A204.1 (cell line): ENCODE data around the gene EOLA1.
"Not testable (repeated sequence)": the region's sequence is repeated elsewhere in the genome, so short reads cannot be mapped to it uniquely, and the experiment has no call there.

Experiments
- FAIRE-seq: peaks from 2 replicates; lab custom pipeline; 2012; peaks lifted over from hg19 to GRCh38; lab: Jason Lieb, UNC

EOLA1 gene

DNA sequence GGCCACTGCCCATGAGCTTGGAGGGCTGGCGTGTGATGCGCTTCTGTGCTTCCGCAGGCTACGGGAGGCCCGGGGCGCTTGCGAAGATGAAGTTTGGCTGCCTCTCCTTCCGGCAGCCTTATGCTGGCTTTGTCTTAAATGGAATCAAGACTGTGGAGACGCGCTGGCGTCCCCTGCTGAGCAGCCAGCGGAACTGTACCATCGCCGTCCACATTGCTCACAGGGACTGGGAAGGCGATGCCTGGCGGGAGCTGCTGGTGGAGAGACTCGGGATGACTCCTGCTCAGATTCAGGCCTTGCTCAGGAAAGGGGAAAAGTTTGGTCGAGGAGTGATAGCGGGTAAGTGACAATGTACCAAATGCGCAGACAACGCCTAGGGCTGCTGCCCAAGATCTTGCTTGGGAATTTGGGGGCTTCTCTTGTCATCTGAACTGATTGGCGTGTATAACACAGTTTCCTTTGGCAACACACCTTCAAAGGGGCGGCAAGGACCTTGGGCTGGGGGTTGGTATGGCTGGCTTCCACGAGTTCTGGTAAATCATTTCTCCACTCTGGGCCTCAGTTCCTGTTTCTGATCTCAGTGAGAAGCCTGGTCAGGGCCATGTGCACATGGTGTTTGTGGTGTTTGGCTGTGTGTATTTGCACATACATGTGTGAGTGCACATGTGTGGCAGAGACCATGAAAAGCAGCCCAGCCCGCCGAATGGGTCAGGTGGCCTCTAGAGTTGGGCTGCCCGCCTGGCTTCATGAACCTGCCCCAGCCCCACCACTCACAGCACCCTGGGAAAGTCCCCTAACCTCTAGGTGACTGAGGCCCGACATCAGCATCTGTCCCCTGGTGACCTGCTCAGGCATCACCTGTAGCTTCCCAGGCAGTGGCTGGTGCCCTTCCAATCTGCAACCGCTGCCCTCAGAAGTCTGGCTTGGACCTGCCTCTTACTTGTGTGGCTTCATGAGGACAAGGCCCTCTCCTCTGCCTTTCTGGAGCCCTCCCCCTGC, 5.0 kb downstream of the EOLA1 start:
- FAIRE-seq = not testable (repeated sequence)

- FAIRE-seq = not testable (repeated sequence)
These were observed 6.2 kb downstream of the EOLA1 start for GRCh38 chrX:149546962-149547361.

DNA sequence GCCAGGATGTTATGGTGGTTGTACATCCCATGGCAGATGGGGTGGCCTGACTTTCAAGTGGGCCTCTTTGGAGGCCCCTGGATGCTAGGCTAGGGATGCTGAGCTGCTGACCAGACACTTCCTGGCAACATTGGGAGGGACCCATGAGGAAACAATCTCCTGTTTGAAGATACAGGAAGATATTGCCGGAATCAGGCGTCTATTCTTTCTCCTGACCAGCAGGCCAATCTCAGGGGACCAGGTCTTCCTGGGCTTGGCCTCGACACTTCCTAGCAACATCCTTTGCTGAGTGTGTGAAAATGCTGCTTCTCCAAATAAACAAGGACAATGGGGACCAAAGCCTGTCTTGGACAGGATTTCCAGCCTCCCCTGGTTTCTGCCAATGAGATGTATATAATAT, 7.0 kb downstream of the EOLA1 start:
- not testable (repeated sequence) for FAIRE-seq

DNA sequence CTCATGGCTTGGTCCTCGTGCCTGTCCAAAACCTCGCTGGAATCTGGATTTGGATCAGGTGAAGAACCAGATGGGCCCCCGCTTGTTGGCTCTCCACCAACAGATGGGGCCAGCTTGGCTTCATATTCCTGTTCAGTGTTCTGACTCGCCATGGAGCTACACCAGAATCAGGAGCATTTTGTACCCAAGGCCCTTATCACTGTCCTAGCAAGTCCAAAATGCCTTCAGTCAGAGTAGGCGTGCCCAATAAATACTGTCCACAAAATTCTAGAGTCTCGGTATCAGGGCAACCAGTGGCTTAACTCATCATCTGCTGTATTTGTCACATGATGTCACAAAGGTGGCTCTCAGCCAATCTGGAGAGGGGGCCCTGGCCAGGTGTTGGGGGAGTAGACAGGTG, 8.9 kb downstream of the EOLA1 start, which contains the start of gene HSFX3:
Gene HSFX3 (minus strand): TSS at position 224 of the 400 bp plus-strand sequence. CDS start 72 bp downstream, at position 152.
- not testable (repeated sequence) for FAIRE-seq

DNA sequence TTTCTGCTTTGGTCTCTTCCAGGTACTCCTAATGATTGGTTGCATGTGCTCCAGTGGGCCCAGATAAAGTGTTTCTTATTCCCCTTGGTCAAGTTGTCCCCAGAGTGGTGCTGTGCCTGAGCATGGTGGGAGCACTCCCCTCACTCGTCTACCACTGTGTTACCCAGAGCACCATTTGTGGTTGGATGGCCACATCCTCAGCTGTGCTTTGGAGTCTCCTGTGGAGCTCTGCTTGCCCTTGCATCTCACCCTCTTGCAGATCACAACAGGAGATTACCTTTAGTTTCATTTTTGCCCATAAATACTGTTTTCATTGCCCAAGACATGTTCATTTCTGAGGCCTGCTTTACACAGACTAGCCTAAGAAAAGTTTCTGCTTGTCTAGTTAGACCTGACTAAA, 9.6 kb downstream of the EOLA1 start:
- not testable (repeated sequence) for FAIRE-seq

- FAIRE-seq = not testable (repeated sequence)
These were observed 10.6 kb downstream of the EOLA1 start for GRCh38 chrX:149551245-149551938.

GRCh38 chrX:149551939-149552248, 11.1 kb downstream of the EOLA1 start:
- FAIRE-seq = not testable (repeated sequence)

- not testable (repeated sequence) for FAIRE-seq
These were observed 14.4 kb downstream of the EOLA1 start for GRCh38 chrX:149555251-149555650.

DNA sequence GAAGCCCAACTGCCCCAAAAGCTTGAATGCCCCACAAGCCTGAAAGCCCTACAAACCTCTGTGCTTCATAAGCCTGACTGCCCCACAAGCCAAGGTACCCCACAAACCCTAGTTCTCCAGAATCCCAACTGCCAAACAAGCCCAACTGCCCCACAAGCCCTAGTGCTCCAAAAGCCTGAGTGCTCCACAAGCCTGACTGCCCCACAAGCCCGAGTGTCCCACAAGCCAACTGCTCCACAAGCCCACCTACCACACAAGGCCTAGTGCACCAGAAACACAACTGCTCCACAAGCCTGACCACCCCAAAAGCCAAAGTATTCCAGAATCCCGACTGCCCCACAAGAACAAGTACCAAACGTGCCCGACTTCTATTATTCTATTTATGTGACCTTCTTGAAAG, 22.5 kb downstream of the EOLA1 start:
- no peak for FAIRE-seq

- no peak for FAIRE-seq
These were observed 27.0 kb downstream of the EOLA1 start for GRCh38 chrX:149567621-149568417.

DNA sequence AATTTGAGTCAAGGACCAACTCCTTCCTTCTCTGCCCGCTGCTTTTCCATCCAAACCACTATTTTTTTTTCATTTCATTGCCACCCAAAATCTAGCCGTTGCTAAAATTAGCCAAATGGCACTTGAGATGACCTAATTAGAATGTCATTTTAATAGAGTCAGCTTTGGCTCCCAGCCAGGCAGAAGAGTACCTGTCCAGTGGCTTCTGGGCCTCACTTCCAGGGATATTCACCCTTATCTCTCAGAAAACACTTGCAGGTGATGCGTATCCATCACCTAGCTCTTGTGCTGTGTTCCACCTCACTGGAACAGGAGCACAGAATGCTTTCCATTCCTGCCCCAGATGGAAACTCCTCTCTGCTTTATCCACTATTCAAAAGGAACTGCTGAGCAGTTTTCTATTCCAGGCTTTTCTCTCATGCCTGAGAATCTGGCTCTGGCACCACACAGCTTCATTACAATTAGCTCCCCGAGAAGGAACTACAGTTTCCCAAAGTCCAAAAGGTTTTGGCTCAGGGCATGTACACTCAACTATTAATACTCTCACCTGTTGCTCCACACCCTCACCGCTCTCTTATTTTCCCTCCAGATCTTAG, 28.0 kb downstream of the EOLA1 start:
- FAIRE-seq = no peak

- no peak for FAIRE-seq
These were observed 29.0 kb downstream of the EOLA1 start for GRCh38 chrX:149569770-149570169.

DNA sequence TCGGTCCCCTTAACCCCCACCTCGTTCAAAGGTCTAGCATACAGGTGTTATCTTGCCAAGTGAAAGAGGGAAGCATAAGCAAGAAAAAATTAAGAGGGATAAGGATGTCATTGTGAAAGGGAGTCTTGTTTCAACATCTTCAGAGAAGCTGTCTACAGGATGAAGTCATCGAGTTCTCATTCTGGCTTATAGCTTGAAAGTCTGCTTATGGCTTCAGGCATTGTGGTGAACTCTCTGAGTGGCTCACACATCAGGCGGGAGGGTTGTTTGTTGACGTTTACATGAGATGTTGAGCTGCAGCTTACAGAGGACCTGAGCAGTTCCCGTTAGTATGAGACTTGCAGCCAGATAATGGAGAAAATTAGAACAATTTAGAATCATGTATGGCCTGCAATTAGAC, 29.9 kb downstream of the EOLA1 start:
- no peak for FAIRE-seq

DNA sequence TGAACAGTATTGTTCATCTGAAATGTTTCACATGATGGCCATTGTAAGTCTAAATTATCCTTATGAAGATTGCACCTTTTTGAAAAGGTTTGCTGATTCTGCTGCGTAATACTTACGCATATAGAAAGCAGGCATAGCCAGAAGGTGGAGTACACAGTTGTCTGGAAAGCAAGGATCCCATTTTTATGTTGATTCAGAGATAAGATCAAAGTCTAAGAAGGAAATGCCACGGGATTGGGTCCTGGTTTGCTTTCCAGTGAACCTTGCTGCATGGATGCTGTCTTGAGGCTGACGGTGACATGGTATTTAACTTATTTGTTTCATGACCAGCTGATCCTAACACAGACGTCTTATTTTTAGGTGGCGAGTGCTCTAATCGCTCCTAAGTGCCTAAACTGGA, 31.0 kb downstream of the EOLA1 start:
- no peak for FAIRE-seq

GRCh38 chrX:149572743-149573142, 31.9 kb downstream of the EOLA1 start:
- no peak for FAIRE-seq

GRCh38 chrX:149573456-149573855, 32.6 kb downstream of the EOLA1 start:
- not testable (repeated sequence) for FAIRE-seq

DNA sequence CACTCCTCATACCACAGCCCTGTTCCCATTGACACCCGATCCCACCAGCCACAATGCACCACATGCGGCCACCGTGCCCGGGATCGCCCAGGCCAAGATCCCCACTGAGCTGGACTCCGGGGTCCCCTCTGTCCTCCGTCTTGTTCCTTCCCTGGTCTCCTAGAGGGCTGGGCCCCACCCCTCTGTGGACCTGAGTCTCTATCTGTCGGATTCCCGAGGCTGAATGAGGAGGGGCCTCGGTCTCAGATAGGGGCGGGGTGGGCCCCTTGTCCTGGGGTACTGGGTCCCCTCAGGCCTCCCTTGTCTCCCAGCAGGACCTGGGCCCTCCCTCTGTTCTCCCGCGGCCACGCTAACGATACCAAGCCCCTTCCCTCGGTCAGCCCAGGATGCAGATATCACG, 44.8 kb downstream of the EOLA1 start:
- FAIRE-seq = not testable (repeated sequence)

DNA sequence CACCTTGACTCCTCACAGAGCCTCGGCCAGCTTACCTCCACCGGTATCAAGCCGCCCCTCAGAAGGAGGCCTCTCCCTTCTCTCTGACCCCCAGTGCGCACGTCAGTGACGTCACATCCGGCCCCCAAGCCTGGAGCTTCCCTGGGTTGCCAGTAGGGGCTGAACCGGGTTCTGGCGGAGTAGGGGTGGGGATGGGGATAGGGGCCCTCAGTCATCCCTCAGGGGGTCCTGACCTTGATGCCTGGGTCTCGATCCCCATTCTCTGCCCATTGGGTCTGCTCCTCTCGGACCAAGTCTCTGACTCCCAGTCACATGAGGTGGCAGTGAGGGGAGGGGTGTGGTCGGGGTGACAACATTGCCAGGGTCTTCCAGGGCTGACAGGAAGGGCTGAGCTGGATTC, 46.5 kb downstream of the EOLA1 start, which contains the start of gene MAGEA9B:
Gene MAGEA9B (minus strand): TSS at position 101 of the 400 bp plus-strand sequence. CDS start 4,280 bp downstream, outside the sequence.
- FAIRE-seq = not testable (repeated sequence)

GRCh38 chrX:149590993-149591392, 50.2 kb downstream of the EOLA1 start:
- FAIRE-seq = not testable (repeated sequence)

DNA sequence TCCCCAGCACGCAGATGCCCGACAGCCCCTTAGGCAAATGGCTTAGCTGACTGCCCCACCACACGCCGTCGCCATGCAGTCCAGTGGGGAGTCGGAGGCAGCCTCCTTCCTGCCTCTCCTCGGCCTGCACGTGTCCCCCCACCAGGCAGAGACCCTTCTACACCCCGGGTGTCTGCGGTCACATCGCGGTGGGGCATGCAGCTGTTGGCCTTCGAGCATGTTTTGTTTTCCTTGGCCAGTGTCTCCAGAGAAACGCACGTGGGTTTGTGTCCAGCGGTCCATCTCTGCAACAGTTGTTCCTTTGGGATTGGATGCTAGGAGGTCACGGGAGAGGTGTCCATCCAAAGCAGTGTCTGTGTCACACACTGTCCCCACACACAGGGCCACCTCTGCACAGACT, 54.4 kb downstream of the EOLA1 start, which contains the start of gene HSFX2:
Gene HSFX2 (minus strand): TSS at position 101 of the 400 bp plus-strand sequence. CDS start 614 bp downstream, outside the sequence.
- not testable (repeated sequence) for FAIRE-seq

DNA sequence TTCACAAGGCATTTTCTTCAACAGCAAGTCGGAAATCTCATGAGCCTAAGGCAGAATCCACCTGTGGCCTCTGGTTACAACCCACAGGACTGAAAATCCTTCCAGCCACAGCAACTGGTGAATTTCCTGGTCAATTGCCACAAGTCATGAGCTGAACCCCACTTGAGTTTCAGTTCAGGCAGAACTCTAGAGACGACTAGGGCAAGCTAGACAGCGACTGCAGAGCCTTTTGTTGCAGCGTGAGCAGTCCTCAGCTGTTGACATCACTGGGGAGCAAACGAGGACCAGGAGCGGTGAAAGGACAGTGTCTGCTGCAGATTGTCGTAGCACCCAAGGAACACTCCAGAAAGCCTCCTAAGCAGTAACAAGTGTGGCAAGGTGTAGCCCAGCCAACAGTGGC, 55.1 kb downstream of the EOLA1 start:
- not testable (repeated sequence) for FAIRE-seq
